GM21786 (cell line): Measurements from ENCODE around the gene TNFRSF6B.

Experiments
- ATAC-seq: cut with Tn5 transposase; IDR thresholded peaks from one replicate; pipeline ENCODE4 v1.9.1; 2021; ENCODE audit not compliant: unreplicated experiment

Gene TNFRSF6B

DNA sequence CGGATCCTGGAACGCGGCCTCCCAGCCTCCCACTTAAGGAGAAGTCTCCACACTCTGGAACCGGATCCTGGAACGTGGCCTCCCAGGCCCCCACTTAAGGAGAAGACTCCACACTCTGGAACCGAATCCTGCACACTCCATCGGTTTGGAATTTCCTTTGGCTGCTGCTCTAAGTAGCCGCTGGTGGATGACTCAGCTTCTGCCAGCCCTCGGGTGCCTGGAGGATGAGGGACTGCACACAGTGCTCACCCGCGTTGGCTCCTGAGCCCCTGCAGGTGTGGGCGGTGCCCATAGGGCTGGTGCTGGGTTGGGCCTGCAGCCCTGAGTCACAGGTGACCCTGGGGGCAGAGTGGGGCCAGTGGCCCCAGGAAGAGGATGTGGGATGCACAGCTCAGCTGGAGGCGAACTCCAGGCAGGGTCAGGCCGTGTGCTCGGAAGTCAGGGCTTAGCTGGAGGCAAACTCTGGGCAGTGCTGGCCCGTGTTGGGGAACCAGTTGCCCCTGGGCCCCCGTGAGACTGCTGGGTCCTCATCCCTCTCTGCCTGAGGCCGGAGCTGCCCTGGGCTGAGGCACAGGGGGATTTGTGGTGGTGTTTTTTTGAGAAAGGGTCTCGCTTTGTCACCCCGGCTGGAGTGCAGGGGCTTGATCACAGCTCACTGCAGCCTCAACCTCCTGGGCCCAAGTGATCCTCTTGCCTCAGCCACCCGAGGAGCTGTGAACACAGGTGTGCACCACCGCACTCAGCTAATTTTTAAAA, 13.9 kb upstream of the TNFRSF6B start:
- ATAC-seq = no peak

DNA sequence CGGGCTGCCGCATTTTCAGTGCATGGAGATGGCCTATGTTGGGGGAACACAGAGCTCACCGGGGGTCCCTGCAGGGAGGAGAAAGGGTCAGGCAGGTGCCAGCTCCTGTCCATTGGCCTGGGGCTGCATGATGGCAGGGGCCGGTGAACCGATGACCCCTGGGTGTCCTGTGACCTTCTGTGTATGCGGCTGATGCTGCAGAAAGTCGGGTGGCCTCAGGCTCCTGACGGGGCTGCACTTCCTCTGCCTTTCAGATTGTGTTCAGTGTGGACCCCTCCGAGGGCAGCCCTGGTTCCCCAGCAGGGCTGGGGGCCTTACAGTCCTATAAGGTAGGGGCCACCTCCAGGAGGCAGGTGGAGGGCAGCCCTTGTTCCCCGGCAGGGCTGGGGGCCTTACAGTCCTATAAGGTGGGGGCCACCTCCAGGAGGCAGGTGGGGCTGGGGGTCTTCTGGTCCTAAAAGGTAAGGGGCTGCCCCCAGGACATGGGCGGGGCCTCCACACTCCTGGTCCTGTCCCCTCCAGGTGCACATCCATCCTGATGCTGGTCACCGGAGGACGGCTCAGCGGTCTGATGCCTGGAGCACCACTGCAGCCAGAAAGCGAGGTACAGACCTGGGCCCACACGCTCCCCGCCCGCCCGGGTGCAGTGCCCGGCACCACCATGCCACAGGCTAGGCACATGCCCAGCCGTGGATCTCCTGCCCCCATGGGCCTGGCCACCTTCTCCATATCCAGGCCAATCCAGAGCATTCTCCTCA, 11.0 kb upstream of the TNFRSF6B start:
- ATAC-seq = no peak

GRCh38 chr20:63686094-63686491, 10.4 kb upstream of the TNFRSF6B start:
- no peak for ATAC-seq

- ATAC-seq = no peak
Observed at GRCh38 chr20:63686492-63687321, 9.7 kb upstream of the TNFRSF6B start.

GRCh38 chr20:63687419-63688178, 8.9 kb upstream of the TNFRSF6B start:
- ATAC-seq = no peak

DNA sequence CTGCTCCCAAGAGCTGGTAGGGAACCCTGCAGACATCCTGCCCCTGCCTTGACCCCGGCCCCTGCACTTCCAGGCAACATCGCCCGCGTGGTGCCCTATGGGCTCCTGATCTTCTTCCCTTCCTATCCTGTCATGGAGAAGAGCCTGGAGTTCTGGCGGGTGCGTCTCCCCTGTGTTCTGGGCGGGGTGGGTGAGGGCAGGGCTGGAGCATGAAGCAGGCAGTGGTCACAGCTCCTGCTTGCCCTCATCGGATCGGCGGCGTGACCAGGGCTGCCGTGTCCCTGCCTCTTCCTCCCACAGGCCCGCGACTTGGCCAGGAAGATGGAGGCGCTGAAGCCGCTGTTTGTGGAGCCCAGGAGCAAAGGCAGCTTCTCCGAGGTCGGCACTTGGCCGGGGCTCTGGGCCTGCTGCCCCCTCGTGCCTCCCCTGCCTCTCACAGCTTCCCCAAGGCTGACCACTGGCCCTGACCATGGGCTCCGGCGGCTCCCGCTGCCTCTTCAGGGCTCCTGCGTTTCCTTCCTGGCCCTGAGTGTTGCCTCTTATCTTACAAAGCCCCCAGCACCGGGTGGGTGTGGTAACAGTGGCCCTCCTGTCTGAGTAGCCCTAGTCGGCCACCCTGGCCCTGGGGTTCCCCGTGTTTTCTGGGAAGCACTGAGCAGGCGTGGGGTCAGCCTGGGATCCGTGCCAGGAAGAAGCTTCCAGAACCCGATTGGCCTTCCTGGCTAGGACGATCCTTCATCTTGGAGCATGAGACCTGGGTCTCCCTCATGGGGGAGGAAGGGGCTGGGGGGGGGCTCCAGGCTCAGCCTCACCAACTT, 8.0 kb upstream of the TNFRSF6B start:
- ATAC-seq = no peak

DNA sequence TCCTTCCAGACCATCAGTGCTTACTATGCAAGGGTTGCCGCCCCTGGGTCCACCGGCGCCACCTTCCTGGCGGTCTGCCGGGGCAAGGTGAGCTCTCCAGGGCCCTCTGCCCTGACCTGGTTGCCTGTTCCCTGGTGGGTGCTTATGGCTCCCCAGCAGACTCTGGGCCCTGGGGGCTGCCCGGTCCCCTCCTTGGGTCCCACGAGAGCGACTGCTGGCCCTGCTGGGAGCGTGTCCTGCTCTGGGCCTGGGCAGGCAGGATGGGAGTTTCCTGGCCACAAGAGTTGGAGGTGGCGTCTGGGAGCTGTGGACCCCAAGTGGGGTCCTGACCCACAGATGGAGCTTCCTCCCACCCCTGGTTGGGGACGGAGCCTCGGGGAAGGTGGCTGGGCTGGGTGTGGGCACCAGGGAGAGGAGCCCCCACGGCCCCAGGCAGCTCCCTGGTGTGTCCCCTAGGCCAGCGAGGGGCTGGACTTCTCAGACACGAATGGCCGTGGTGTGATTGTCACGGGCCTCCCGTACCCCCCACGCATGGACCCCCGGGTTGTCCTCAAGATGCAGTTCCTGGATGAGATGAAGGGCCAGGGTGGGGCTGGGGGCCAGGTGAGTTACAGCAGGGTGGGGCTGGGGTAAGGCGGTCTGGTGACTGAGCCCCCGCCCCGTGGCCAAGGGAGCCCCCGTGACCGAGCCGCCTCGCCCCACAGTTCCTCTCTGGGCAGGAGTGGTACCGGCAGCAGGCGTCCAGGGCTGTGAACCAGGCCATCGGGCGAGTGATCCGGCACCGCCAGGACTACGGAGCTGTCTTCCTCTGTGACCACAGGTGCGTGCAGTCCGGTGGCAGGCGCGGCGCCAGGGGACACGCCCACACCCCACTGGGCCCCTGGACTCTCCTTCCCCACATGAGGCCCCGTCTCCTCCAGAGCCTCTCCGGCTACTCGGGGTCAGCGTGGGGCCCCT, 7.1 kb upstream of the TNFRSF6B start:
- no peak for ATAC-seq

DNA sequence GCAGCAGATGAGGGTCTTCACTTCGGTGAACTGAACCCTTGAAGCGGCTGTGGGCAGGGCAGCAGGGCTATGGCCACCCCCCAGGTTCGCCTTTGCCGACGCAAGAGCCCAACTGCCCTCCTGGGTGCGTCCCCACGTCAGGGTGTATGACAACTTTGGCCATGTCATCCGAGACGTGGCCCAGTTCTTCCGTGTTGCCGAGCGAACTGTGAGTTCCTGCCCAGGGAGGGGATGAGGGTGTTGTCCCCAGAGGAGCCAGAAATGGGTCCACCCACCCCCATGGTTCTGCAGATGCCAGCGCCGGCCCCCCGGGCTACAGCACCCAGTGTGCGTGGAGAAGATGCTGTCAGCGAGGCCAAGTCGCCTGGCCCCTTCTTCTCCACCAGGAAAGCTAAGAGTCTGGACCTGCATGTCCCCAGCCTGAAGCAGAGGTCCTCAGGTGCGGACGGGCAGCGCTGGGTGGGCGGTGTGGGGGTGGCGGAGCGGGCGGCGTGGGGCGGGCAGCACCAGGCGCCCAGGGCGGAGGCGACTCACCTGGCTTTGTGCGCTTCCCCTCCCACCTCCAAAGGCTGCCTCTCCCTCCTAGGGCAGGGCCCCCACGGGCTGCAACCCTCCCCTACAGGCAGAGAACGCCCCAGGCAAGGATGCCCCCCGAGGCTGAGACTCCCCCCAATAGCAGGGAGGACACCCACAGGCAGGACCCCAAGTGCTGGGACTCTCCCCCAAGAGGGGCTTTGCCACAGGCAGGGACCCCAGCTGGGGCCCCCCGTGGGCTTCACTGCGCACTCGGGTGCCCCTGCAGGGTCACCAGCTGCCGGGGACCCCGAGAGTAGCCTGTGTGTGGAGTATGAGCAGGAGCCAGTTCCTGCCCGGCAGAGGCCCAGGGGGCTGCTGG, 6.2 kb upstream of the TNFRSF6B start:
- ATAC-seq = no peak

- ATAC-seq = no peak
Observed at GRCh38 chr20:63690898-63691710, 5.3 kb upstream of the TNFRSF6B start.

DNA sequence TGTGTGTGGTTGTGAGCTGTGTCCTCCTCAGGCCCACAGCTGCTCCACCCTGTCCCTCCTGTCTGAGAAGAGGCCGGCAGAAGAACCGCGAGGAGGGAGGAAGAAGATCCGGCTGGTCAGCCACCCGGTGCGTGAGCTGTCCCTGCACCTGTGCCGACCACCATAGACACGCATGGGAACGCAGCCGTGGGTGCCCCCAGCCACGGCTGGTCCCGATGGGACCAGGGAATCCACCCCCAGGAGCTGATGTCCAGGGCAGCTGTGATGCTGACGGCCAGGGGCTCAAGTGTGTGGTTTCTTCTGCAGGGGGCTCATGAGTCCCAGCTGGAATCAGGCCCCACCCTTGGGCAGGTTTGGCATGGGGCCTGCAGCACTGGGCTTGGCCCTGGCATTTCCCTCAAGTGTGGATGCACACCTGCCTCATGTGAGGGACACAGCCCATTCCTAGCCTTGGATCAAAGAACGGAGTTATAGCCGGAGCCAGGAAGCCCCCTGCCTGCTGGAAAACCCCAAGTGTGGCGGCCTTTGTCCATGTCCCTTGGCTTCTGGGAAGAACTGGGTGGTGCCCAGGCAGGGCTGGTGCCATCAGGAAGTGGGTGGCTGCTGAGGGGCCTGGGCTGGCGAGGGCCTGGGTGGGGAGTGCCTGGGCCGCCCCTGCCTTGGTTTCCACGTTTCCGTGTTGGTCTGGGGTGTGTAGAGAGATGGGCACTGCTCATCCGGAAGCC, 4.6 kb upstream of the TNFRSF6B start:
- ATAC-seq = no peak

DNA sequence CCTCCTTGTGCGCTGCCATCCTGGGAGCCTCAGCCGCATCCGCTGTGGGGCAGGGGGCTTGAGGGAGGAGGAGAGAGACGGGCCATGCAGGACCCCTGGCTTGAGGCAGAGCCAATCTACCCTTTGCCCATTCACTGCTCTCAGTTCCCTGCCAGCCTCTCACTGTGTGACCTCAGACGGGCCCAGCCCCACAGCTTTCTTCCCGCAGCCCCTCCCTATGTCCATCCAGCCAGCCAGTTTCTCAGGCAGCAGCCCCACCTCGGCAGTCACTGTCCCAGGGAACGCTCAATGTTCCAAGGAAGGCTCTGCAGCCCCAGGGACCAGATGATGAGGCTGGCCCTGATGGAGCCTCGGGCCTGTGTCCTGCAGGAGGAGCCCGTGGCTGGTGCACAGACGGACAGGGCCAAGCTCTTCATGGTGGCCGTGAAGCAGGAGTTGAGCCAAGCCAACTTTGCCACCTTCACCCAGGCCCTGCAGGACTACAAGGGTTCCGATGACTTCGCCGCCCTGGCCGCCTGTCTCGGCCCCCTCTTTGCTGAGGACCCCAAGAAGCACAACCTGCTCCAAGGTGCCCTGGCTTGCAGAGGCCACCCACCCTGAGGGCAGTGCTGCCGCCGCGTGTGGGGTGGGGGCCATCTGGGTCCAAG, 3.9 kb upstream of the TNFRSF6B start:
- no peak for ATAC-seq

- no peak for ATAC-seq
Observed at GRCh38 chr20:63693083-63693732, 3.2 kb upstream of the TNFRSF6B start.

GRCh38 chr20:63693733-63694583, 2.5 kb upstream of the TNFRSF6B start:
- no peak for ATAC-seq

DNA sequence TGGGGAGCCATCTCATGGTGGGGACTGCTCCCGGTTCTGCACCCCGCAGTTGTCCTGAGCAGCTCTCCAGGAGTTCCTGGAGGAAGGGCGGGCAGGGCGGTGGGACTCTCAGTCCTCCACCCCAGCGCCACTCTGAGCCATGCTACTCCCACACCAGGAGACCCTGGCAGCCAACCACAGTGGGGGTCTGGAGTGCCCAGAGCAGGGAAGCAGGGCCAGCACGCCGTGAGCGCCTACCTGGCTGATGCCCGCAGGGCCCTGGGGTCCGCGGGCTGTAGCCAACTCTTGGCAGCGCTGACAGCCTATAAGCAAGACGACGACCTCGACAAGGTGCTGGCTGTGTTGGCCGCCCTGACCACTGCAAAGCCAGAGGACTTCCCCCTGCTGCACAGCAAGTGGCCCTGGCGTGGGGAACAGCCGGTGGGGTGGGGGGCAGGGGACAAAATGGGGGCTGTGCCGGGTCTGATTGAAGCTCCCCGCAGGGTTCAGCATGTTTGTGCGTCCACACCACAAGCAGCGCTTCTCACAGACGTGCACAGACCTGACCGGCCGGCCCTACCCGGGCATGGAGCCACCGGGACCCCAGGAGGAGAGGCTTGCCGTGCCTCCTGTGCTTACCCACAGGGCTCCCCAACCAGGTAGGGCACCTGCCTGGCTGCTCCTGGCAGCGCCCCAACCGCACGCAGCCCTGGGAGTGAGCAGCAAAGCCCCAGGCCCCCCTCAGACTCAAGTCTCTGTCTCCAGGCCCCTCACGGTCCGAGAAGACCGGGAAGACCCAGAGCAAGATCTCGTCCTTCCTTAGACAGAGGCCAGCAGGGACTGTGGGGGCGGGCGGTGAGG, 1.6 kb upstream of the TNFRSF6B start:
- ATAC-seq = no peak
